H1 (cell line): ENCODE data around the gene GCHFR. TPM values are rescaled to one million over a fixed set of nuclear protein-coding genes. Genes with fewer than 3 reads are reported as not detected.

ENCODE experiments used
- BACH1 ChIP-seq: IDR thresholded peaks from 2 replicates; pipeline ENCODE4 v1.6.1; 2012; ENCODE audit warnings: low read length, improper control_type of control experiment
- EZH2 ChIP-seq: fragments of 200-600 bp; sonication (generic); IDR thresholded peaks from 2 replicates; pipeline ENCODE4 v1.7.1; 2012; ENCODE audit warnings: low read depth, mild to moderate bottlenecking, moderate library complexity, low read length, inconsistent platforms; ENCODE audit not compliant: severe bottlenecking
- FOSL1 ChIP-seq: IDR thresholded peaks from 2 replicates; pipeline ENCODE4 v1.6.1; 2011; ENCODE audit warnings: mild to moderate bottlenecking, low read depth, low read length, moderate library complexity; ENCODE audit not compliant: insufficient read depth
- MAFK ChIP-seq: IDR thresholded peaks from 2 replicates; pipeline ENCODE4 v1.6.1; 2012; ENCODE audit warnings: low read depth, mild to moderate bottlenecking, improper control_type of control experiment, low read length
- USF2 ChIP-seq: IDR thresholded peaks from 2 replicates; pipeline ENCODE4 v1.6.1; 2011; ENCODE audit warnings: low read length, improper control_type of control experiment
- polyA plus RNA-seq, 7 experiments: library from polyadenylated mRNA; depleted of rRNA in 3 of 7; stranded (reverse) in 5 of 7; unstranded in 2 of 7; fragments of >200 nt in 5 of 7; fragments of 200-250 nt in 2 of 7; gene quantifications; 1 replicate in 5 of 7; 2 replicates in 1 of 7; 4 replicates in 1 of 7; pipeline versions ENCODE4 v1.2.1 to v1.2.3, GENCODE V29; 2011 to 2013; ENCODE audit warnings: missing spikeins in 2 of 7, mixed read lengths in 2 of 7
- total RNA-seq: library from RNA; stranded (reverse); fragmentation: NEBNext Ultra II Directional; extraction: Animal tissue kit (Norgen Biotek cat#: 25700); gene quantifications from 2 replicates; pipeline ENCODE4 v1.2.1, GENCODE V29; 2021

The GCHFR gene
- total and polyA plus RNA-seq, 2 of the 8 experiments (the other 6 are each of a cell fraction or from before 2014, with no cell fraction given) = 25.9 to 81.5 TPM

- TF ChIP-seq BACH1 = no peak
- TF ChIP-seq FOSL1 = no peak
- TF ChIP-seq EZH2 = no peak
- TF ChIP-seq USF2 = no peak
- TF ChIP-seq MAFK = no peak
Measured at GRCh38 chr15:40768521-40769273, 4.8 kb downstream of the GCHFR start (continued).
